Hematopoietic multipotent progenitor cell treated with erythropoietin and hydrocortisone succinate and interleukin-3 and kit ligand, for 8 days (in vitro differentiated cells): ENCODE measurements around the gene AKR7A3.
"Not testable (repeated sequence)": the region's sequence is repeated elsewhere in the genome, so short reads cannot be mapped to it uniquely, and the experiment has no call there.

Source experiments
- DNase-seq: peaks from one replicate; pipeline ENCODE4 v3.0.0-alpha.2; 2015

Gene AKR7A3

GRCh38 chr1:19317126-19317910, 28.7 kb upstream of the AKR7A3 start:
- DNase-seq: no peak

- DNase-seq: no peak
Measured at GRCh38 chr1:19315378-19316198, 27.0 kb upstream of the AKR7A3 start.

GRCh38 chr1:19313961-19314882, 25.7 kb upstream of the AKR7A3 start:
- DNase-seq: no peak

- peak; percentile 47 for DNase-seq
Measured at GRCh38 chr1:19313636-19313959, 25.0 kb upstream of the AKR7A3 start.

GRCh38 chr1:19312782-19313635, 24.4 kb upstream of the AKR7A3 start:
- DNase-seq: no peak

GRCh38 chr1:19311931-19312781, 23.6 kb upstream of the AKR7A3 start, which contains the start of the genes AKR7A2 and SLC66A1:
Gene AKR7A2, minus strand, starts transcription at chr1:19312144. Its CDS starts 20 bp downstream, at chr1:19312124.
Gene SLC66A1, plus strand, starts transcription at chr1:19312326. Its CDS starts 5,352 bp downstream, at chr1:19317678.
- DNase-seq: peak; percentile 91

- DNase-seq: no peak
Measured at GRCh38 chr1:19311503-19311930, 22.9 kb upstream of the AKR7A3 start.

GRCh38 chr1:19310720-19311502, 22.3 kb upstream of the AKR7A3 start:
- DNase-seq: no peak

GRCh38 chr1:19310061-19310460, 21.5 kb upstream of the AKR7A3 start:
- no peak for DNase-seq

GRCh38 chr1:19309123-19309813, 20.7 kb upstream of the AKR7A3 start:
- DNase-seq: no peak

- DNase-seq: no peak
Measured at GRCh38 chr1:19308509-19308907, 19.9 kb upstream of the AKR7A3 start.

GRCh38 chr1:19307794-19308508, 19.4 kb upstream of the AKR7A3 start:
- DNase-seq: no peak

GRCh38 chr1:19306941-19307340, 18.4 kb upstream of the AKR7A3 start:
- DNase-seq: no peak

- no peak for DNase-seq
Measured at GRCh38 chr1:19305880-19306279, 17.3 kb upstream of the AKR7A3 start.

- DNase-seq: not testable (repeated sequence)
Measured at GRCh38 chr1:19304081-19304480, 15.5 kb upstream of the AKR7A3 start.

- DNase-seq: no peak
Measured at GRCh38 chr1:19300211-19300610, 11.6 kb upstream of the AKR7A3 start.

- no peak for DNase-seq
Measured at GRCh38 chr1:19294638-19295037, 6.1 kb upstream of the AKR7A3 start.

GRCh38 chr1:19289244-19289643, 674 bp upstream of the AKR7A3 start:
- peak; percentile 18 for DNase-seq
